HEK293T (cell line): ENCODE results near the gene IL1R2.

Source experiments
- ARNT ChIP-seq: fragments of 450-650 bp; IDR thresholded peaks from 2 replicates; pipeline ENCODE4 v1.6.1; 2017; ENCODE audit warnings: mild to moderate bottlenecking
- SP1 ChIP-seq: fragments of 450-650 bp; IDR thresholded peaks from 2 replicates; pipeline ENCODE4 v1.6.1; 2017

DNA sequence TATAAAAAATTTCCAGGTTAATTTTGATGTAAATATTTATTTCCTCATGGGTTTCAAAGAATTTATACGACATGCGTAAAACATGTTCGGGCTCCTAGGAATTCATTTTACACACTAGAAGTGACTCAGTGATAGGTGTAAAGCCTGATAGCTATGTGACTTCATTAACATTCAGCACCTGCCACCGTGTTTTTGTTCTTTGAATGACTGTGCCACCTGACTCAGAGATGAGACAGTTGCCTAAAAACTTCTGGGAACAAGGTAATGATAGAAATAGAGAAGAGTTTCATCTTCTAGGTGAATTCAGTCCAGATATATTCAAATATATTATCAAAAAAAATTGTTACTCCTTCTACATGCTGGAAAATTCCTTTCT is 10.0 kb downstream of the IL1R2 start:
- TF ChIP-seq SP1: no peak
- TF ChIP-seq ARNT: no peak
